Measurements from ENCODE around the gene SHLD1.

The SHLD1 gene

DNA sequence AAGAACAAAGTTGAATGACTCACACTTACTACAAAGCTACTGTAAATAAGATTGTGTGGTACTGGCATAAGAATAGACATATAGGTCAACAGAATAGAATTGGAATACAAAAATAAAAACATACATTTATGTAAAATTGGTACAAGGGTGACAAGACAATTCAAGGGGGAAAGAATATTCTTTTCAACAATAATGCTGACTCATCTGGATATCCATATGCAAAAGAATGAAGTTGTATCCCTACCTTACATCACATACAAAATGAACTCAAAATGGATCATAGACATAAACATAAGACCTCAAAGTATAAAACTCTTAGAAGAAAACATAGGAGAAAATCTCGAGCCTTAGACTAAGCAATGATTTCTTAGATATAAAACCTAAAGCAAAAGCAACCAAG lies 149.2 kb downstream of the SHLD1 start:
- ATAC-seq: no peak

DNA sequence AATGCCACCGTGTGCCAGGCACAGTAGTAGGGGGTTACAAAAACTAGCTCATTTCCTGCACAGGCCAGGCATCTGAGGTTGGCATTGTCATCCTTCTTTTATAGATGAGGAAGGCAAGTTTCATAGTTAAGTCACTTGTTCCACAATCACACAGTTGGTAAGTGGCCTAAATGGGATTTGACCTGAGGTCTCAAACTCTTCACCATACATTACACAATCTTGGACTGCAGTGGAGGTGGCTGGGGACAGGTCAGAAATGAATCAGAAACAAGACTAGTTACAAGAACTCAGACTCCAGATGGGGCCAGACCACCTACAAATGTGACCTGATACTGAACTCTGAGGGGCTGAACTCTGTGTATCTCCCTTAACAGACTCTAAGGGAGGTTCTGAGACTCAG lies 150.7 kb downstream of the SHLD1 start:
- no peak for ATAC-seq

DNA sequence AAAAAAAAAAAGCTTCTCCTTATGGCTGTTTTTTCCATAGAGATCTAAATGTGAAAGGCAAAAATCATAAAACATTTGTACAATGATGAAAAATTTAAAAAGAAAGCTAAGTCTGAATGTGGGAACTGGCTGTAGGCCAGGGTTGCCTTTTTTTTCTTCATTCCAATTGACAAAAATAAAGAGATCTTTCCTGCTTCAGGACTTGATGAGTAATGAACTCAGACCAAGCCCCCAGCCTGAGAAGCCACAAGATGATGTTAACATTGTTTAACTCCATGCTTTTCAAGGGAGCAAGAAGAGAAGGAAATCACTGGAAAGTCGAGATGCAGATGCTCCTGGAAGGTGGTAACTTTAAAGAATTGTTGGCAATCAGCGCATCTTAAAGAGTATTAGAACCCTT lies 158.8 kb downstream of the SHLD1 start:
- no peak for ATAC-seq

DNA sequence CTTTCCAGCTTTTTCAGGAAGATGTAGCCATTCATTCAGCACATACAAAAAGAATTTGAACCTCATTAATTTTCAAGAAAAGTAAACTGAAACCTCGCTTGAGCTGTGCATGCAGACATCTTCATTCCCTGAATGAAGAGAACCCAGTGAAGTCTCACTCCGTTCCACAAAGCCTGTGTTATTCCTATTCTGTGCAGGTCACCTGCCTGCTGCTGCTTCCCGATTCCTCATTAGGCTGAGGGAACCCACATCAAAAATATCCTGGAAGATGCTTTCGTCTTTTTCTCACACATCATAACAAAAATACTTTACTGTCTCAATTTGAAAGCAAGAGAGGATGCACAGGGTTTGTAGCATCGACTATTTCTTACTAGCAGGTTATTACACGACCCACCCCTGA lies 160.0 kb downstream of the SHLD1 start:
- no peak for ATAC-seq

DNA sequence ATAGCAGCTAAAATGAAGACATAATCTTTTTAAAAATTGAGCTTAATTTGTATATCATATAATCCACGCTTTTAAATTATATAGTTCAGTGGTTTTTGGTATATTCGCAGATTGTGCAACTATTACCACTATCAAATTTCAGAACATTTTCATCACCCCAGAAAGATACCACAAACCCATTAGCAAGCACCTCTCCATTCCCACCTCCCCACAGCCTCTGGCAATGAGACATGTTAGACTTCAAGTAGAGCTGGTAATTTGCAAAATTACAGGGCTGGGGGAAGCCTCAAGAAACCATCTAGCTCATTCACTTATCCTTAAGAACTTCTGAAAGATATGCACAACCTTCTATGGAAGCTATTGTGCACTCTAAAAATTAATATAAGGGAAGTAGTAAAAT lies 163.0 kb downstream of the SHLD1 start:
- no peak for ATAC-seq
